ENCODE data around the gene METTL21C. TPM values are rescaled to one million over a fixed set of nuclear protein-coding genes. Genes with fewer than 3 reads are reported as not detected.
A peak's percentile ranks its signal among the peaks of the same experiment; 100 is the strongest.

METTL21C gene
- total RNA-seq, 1 experiment from 2014 or later, result not detected

DNA sequence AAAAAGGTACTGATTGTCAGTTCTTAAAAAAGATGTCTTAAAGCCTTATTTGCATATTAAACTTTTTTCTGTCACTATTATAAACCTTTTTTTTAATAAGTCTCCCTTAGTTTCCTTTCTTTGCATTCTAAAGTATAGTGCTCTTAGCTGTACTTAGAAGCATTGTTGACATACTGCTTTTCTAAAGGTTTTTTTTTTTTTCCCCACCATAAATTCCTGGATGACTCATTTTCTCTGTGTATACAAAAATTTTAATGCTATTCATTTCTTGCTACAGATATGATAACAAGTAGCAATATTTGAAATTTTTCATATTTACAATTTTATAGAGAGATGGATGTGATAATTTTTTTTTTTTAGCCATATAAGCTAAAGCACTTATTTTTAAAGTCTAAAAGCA lies 43.5 kb downstream of the METTL21C start:
- Histone ChIP-seq H3K27ac (ENCODE audit: low read length) (0 out of 2 replicates have a peak overlapping the region, but pooled peaks have one; percentile 23), H4K20me1 (ENCODE audit: insufficient read depth, low read depth, low read length) (no peaks in the 10 kb centered on the region), H2AFZ (ENCODE audit: low read length) (no peak overlapping the region), H3K9me2 (replicated peaks; ENCODE audit: insufficient read depth, low read length) (no peaks in the 10 kb centered on the region), H3K36me3 (ENCODE audit: insufficient read depth, low read length) (peaks cover 72% of the 10 kb centered on the region; the same call in 1 of the 2 replicates), H3K4me1 (ENCODE audit: low read length) (peaks cover 20% of the 10 kb centered on the region), H3K79me2 (ENCODE audit: low read length) (peaks cover 9% of the 10 kb centered on the region; the same call in 1 of the 2 replicates), H3K4me3 (ENCODE audit: low read length) (no peak overlapping the region), H3K9me3 (ENCODE audit: low read length) (no peaks in the 10 kb centered on the region), H3K4me2 (ENCODE audit: low read depth, low read length, poor library complexity, severe bottlenecking) (peak overlapping the region; percentile 9), H3K27me3 (ENCODE audit: low read length) (no peaks in the 10 kb centered on the region), H3K9ac (ENCODE audit: low read length) (no peak overlapping the region)
- DNase-seq, result no peak

DNA sequence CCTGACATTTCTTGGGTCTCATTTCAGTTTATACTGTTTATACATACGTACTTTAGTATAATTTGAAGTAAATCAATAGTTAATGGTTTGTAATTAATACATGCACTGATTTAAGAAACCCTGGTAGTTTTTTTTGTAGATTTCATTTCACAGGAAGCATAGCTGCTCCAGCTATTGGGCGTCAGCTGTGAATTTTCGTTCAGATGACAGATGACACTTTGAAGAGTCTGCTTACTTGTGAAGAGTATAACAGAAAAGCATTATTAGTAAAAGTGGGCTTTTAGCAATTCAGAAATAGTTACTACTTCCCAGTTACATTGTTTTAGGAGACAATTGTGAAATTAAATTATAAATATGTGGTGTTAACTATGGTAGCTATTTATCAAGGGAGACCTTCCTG lies 44.4 kb downstream of the METTL21C start:
- peaks cover 15% of the 10 kb centered on the region; the same call in 1 of the 2 replicates for H3K79me2 ChIP-seq (ENCODE audit: low read length)
- H3K4me1 ChIP-seq (ENCODE audit: low read length), result peaks cover 20% of the 10 kb centered on the region
- no peak overlapping the region for H3K27ac ChIP-seq (ENCODE audit: low read length)
- H3K4me2 ChIP-seq (ENCODE audit: low read depth, low read length, poor library complexity, severe bottlenecking), result no peak overlapping the region
- H3K36me3 ChIP-seq (ENCODE audit: insufficient read depth, low read length), result peaks cover 76% of the 10 kb centered on the region; the same call in 1 of the 2 replicates
- no peaks in the 10 kb centered on the region for H3K9me2 ChIP-seq (replicated peaks; ENCODE audit: insufficient read depth, low read length)
- H3K9ac ChIP-seq (ENCODE audit: low read length), result no peak overlapping the region
- H3K27me3 ChIP-seq (ENCODE audit: low read length), result no peaks in the 10 kb centered on the region
- no peak overlapping the region for H3K4me3 ChIP-seq (ENCODE audit: low read length)
- H4K20me1 ChIP-seq (ENCODE audit: insufficient read depth, low read depth, low read length), result no peaks in the 10 kb centered on the region
- no peak overlapping the region for H2AFZ ChIP-seq (ENCODE audit: low read length)
- no peak for DNase-seq
- no peaks in the 10 kb centered on the region for H3K9me3 ChIP-seq (ENCODE audit: low read length)

DNA sequence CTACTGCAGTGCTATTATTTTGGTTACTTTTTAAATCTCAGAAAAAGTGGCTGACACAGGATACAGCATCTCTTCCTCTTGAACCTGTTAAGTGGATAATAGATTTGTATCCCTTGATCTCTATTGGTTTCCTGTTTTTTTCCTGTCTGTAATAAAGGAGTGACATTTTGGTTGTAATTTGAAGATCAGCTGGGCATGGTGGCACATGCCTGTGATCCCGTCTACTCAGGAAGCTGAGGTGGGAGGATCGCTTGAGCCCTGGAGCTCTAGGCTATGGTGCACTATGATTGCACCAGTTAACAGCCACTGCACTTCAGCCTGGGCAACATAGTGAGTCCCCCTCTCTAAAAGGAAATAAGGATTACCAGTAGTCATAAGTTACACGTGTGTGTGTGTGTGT lies 46.8 kb downstream of the METTL21C start:
- no peaks in the 10 kb centered on the region for H4K20me1 ChIP-seq (ENCODE audit: insufficient read depth, low read depth, low read length)
- no peak overlapping the region for H3K4me3 ChIP-seq (ENCODE audit: low read length)
- no peak for DNase-seq
- no peaks in the 10 kb centered on the region for H3K9me3 ChIP-seq (ENCODE audit: low read length)
- H3K4me2 ChIP-seq (ENCODE audit: low read depth, low read length, poor library complexity, severe bottlenecking), result no peak overlapping the region
- no peak overlapping the region for H2AFZ ChIP-seq (ENCODE audit: low read length)
- H3K27me3 ChIP-seq (ENCODE audit: low read length), result no peaks in the 10 kb centered on the region
- peaks cover 15% of the 10 kb centered on the region; the same call in 1 of the 2 replicates for H3K79me2 ChIP-seq (ENCODE audit: low read length)
- H3K9me2 ChIP-seq (replicated peaks; ENCODE audit: insufficient read depth, low read length), result no peaks in the 10 kb centered on the region
- peaks cover 80% of the 10 kb centered on the region; the same call in 1 of the 2 replicates for H3K36me3 ChIP-seq (ENCODE audit: insufficient read depth, low read length)
- H3K9ac ChIP-seq (ENCODE audit: low read length), result no peak overlapping the region
- peaks cover 20% of the 10 kb centered on the region for H3K4me1 ChIP-seq (ENCODE audit: low read length)
- H3K27ac ChIP-seq (ENCODE audit: low read length), result no peak overlapping the region

DNA sequence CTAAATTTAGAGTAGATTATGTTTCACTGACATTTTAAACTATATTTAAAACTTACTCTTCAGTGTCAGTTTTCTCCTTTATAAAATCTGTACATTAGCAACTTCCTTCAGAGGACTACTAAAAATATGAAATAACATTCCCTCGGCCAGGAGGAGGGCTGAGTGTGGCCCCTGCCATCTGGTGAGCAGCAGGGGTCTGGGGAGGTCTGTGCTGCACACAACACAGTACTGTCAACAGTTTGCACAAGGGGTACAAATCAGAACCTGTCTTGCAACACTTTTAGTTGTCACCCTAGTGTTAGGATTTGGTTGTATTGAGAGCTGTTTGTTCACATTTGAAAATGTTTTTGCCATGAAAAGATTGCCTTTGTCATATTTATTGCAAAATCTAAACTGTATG lies 49.1 kb downstream of the METTL21C start:
- Histone ChIP-seq H3K4me3 (ENCODE audit: low read length) (no peak overlapping the region), H3K27ac (ENCODE audit: low read length) (no peak overlapping the region), H3K36me3 (ENCODE audit: insufficient read depth, low read length) (peaks cover 88% of the 10 kb centered on the region; the same call in 1 of the 2 replicates), H3K9me2 (replicated peaks; ENCODE audit: insufficient read depth, low read length) (no peaks in the 10 kb centered on the region), H3K4me1 (ENCODE audit: low read length) (peaks cover 12% of the 10 kb centered on the region), H3K9ac (ENCODE audit: low read length) (no peak overlapping the region), H2AFZ (ENCODE audit: low read length) (no peak overlapping the region), H3K27me3 (ENCODE audit: low read length) (no peaks in the 10 kb centered on the region), H3K4me2 (ENCODE audit: low read depth, low read length, poor library complexity, severe bottlenecking) (no peak overlapping the region), H3K79me2 (ENCODE audit: low read length) (peaks cover 19% of the 10 kb centered on the region; the same call in 1 of the 2 replicates), H3K9me3 (ENCODE audit: low read length) (no peaks in the 10 kb centered on the region), H4K20me1 (ENCODE audit: insufficient read depth, low read depth, low read length) (no peaks in the 10 kb centered on the region)
- no peak for DNase-seq

DNA sequence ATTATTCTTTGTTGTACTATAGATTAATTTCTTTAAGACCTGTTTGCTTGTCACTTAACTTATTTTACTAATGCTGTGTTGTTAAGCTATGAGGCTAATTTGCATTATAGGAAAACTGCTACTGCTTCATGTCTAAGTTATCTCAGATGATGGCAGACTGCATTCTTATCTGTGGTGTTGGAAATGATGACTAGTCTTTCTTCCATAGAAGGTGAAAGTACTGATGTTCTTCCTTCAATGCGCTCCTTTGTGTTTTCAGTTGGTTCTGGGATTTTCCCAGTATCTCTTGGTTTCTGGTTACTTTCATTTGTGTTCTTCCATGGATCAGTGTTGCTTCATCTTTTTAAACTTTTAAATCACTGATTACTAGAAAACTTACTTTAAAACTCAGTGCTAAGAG lies 51.2 kb downstream of the METTL21C start:
- Histone ChIP-seq H4K20me1 (ENCODE audit: insufficient read depth, low read depth, low read length) (no peaks in the 10 kb centered on the region), H2AFZ (ENCODE audit: low read length) (no peak overlapping the region), H3K4me2 (ENCODE audit: low read depth, low read length, poor library complexity, severe bottlenecking) (no peak overlapping the region), H3K4me1 (ENCODE audit: low read length) (no peaks in the 10 kb centered on the region), H3K9me3 (ENCODE audit: low read length) (no peaks in the 10 kb centered on the region), H3K9me2 (replicated peaks; ENCODE audit: insufficient read depth, low read length) (no peaks in the 10 kb centered on the region), H3K36me3 (ENCODE audit: insufficient read depth, low read length) (peaks cover 82% of the 10 kb centered on the region), H3K27ac (ENCODE audit: low read length) (no peak overlapping the region), H3K9ac (ENCODE audit: low read length) (no peak overlapping the region), H3K27me3 (ENCODE audit: low read length) (no peaks in the 10 kb centered on the region), H3K79me2 (ENCODE audit: low read length) (peaks cover 21% of the 10 kb centered on the region; the same call in 1 of the 2 replicates), H3K4me3 (ENCODE audit: low read length) (no peak overlapping the region)
- no peak for DNase-seq

DNA sequence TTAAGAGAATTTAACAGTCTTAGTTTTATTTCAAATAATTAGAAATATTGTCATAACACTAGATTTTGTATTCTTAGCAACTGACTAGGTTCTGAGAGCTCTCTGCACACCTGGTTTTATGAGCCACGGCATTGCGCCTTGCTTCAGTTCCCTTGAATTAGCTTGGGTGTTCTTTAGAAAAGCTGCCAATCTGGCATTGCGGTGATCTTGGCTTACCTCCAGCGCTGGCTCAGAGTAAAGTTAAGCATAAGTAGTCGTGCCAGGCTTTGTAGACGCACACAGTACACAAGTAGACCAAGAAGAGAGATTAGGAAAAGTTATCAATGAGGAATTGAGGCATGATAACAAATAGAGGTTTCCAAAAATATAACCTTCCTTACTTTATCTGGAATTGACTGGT lies 52.4 kb downstream of the METTL21C start:
- peaks cover 84% of the 10 kb centered on the region for H3K36me3 ChIP-seq (ENCODE audit: insufficient read depth, low read length)
- H3K4me3 ChIP-seq (ENCODE audit: low read length), result no peak overlapping the region

DNA sequence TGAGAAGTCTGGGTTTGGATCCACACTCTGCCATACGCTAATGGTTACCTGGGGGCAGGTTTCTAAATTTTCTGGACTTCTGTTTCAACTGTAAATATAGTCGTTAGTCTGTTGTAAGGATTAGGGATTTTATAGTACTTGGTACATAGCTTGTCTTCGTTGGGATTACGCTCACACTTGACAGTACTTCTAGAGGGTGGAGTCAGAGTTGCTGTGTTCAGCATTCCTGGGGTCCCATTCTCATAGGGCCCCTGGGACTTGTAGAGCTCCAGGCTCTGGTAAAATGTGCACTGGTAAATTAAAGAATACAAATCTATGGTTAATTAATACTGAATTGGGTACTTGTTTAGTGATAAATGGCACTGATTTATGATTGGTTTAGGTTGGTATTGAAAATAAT lies 52.8 kb downstream of the METTL21C start:
- no peak for DNase-seq
- peaks cover 84% of the 10 kb centered on the region for H3K36me3 ChIP-seq (ENCODE audit: insufficient read depth, low read length)
- no peak overlapping the region for H3K4me2 ChIP-seq (ENCODE audit: low read depth, low read length, poor library complexity, severe bottlenecking)
- H3K9me3 ChIP-seq (ENCODE audit: low read length), result no peaks in the 10 kb centered on the region
- H3K4me3 ChIP-seq (ENCODE audit: low read length), result no peak overlapping the region
- no peak overlapping the region for H2AFZ ChIP-seq (ENCODE audit: low read length)
- H4K20me1 ChIP-seq (ENCODE audit: insufficient read depth, low read depth, low read length), result no peaks in the 10 kb centered on the region
- peaks cover 18% of the 10 kb centered on the region; the same call in 1 of the 2 replicates for H3K79me2 ChIP-seq (ENCODE audit: low read length)
- H3K4me1 ChIP-seq (ENCODE audit: low read length), result no peaks in the 10 kb centered on the region
- no peaks in the 10 kb centered on the region for H3K9me2 ChIP-seq (replicated peaks; ENCODE audit: insufficient read depth, low read length)
- H3K27me3 ChIP-seq (ENCODE audit: low read length), result no peaks in the 10 kb centered on the region
- no peak overlapping the region for H3K27ac ChIP-seq (ENCODE audit: low read length)
- H3K9ac ChIP-seq (ENCODE audit: low read length), result no peak overlapping the region

More for the DNA sequence above, 52.4 kb downstream of the METTL21C start:
- no peaks in the 10 kb centered on the region for H3K4me1 ChIP-seq (ENCODE audit: low read length)
- peaks cover 21% of the 10 kb centered on the region; the same call in 1 of the 2 replicates for H3K79me2 ChIP-seq (ENCODE audit: low read length)
- H2AFZ ChIP-seq (ENCODE audit: low read length), result no peak overlapping the region
- H3K4me2 ChIP-seq (ENCODE audit: low read depth, low read length, poor library complexity, severe bottlenecking), result no peak overlapping the region
- no peak for DNase-seq
- H3K27ac ChIP-seq (ENCODE audit: low read length), result no peak overlapping the region
- H3K9me3 ChIP-seq (ENCODE audit: low read length), result no peaks in the 10 kb centered on the region
- no peaks in the 10 kb centered on the region for H4K20me1 ChIP-seq (ENCODE audit: insufficient read depth, low read depth, low read length)
- H3K9me2 ChIP-seq (replicated peaks; ENCODE audit: insufficient read depth, low read length), result no peaks in the 10 kb centered on the region
- H3K9ac ChIP-seq (ENCODE audit: low read length), result no peak overlapping the region
- no peaks in the 10 kb centered on the region for H3K27me3 ChIP-seq (ENCODE audit: low read length)

DNA sequence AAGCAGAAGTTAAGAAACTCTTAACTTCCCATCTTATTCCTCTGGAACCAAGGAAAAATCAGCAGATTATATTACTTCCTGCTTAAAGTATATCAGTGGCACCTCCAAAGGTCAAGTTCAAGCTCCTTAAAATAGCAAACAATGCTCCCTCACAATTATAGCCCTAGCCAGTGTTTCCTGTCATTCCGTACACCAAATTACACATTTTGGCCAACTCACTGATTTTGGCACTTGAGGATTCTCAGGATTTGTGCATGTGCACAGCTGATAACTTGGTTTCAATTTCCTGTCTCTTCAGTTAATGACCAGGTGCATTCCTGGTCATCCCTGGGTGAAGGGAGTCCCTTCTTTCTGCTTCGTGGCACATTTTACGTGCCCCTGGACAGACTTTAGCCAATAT lies 56.1 kb downstream of the METTL21C start:
- no peaks in the 10 kb centered on the region for H4K20me1 ChIP-seq (ENCODE audit: insufficient read depth, low read depth, low read length)
- no peaks in the 10 kb centered on the region for H3K27me3 ChIP-seq (ENCODE audit: low read length)
- peaks cover 13% of the 10 kb centered on the region; the same call in 1 of the 2 replicates for H3K79me2 ChIP-seq (ENCODE audit: low read length)
- H3K27ac ChIP-seq (ENCODE audit: low read length), result no peak overlapping the region
- H3K9me2 ChIP-seq (replicated peaks; ENCODE audit: insufficient read depth, low read length), result no peaks in the 10 kb centered on the region
- H3K4me2 ChIP-seq (ENCODE audit: low read depth, low read length, poor library complexity, severe bottlenecking), result no peak overlapping the region
- H3K9me3 ChIP-seq (ENCODE audit: low read length), result no peaks in the 10 kb centered on the region
- no peak overlapping the region for H3K4me3 ChIP-seq (ENCODE audit: low read length)
- H3K9ac ChIP-seq (ENCODE audit: low read length), result no peak overlapping the region
- DNase-seq, result no peak
- H3K36me3 ChIP-seq (ENCODE audit: insufficient read depth, low read length), result peaks cover 85% of the 10 kb centered on the region
- no peak overlapping the region for H2AFZ ChIP-seq (ENCODE audit: low read length)
- H3K4me1 ChIP-seq (ENCODE audit: low read length), result no peaks in the 10 kb centered on the region

Data from Karpas-422 (cell line).